Ovary (tissue), 9 donors: Measurements from ENCODE around the gene SLC6A4. TPM values are rescaled to one million over a fixed set of nuclear protein-coding genes. Genes with fewer than 3 reads are reported as not detected.

Source experiments
- DNase-seq, 5 donors: peaks; one replicate each; pipeline ENCODE4 v3.0.0-alpha.2; 2019 to 2020
- H3K27ac ChIP-seq, 2 donors: fragments of 200-600 bp; one replicate each; pipeline versions ENCODE4 v1.5.1 to v1.8.0; 2019 to 2022
- H3K27me3 ChIP-seq: fragments of 200-600 bp; one replicate; pipeline ENCODE4 v1.8.0; 2022
- H3K36me3 ChIP-seq: fragments of 200-600 bp; sonication (generic); one replicate; pipeline ENCODE4 v1.5.1; 2019
- H3K4me1 ChIP-seq: one replicate; pipeline ENCODE4 v1.8.1; 2013; ENCODE audit warnings: mild to moderate bottlenecking, moderate library complexity; ENCODE audit not compliant: insufficient read depth
- H3K4me3 ChIP-seq: fragments of 200-600 bp; sonication (generic); one replicate; pipeline ENCODE4 v1.5.1; 2017
- H3K9me3 ChIP-seq, 2 donors: fragments of 200-600 bp in 1 of 2; sonication (generic) in 1 of 2; one replicate each; pipeline versions ENCODE4 v1.5.1 to v1.8.1; 2013 to 2019; ENCODE audit warnings: mild to moderate bottlenecking in 1 of 2, moderate library complexity in 1 of 2
- EP300 ChIP-seq: sonication (generic); formaldehyde crosslinking; IDR thresholded peaks from one replicate; pipeline ENCODE4 v1.6.1; 2017; ENCODE audit warnings: antibody characterized with exemption
- POLR2A ChIP-seq: fragments of 450-650 bp; IDR thresholded peaks from one replicate; pipeline ENCODE4 v1.6.1; 2017; ENCODE audit warnings: antibody characterized with exemption, mild to moderate bottlenecking, moderate library complexity
- WGBS, 3 donors: extraction: QIAGEN DNeasy Blood & Tissue Kit in 1 of 3; methylation state at CpG; one replicate each; pipeline versions ENCODE4 v1.1.5 to v1.1.7; 2013 to 2017; 5-methylcytosine and 5-hydroxymethylcytosine counted together
- intact Hi-C, 4 donors: fragments of 100-400 bp; cut with DNase I; formaldehyde crosslinking; loops; one replicate each; pipeline versions ENCODE4 v1.11.0 to v1.15.1; 2022 to 2023
- polyA plus RNA-seq, 2 donors: library from polyadenylated mRNA; stranded (reverse); fragments of 200-250 nt in 1 of 2; fragments of 350-450 nt in 1 of 2; fragmentation: Illumina TruSeq in 1 of 2; extraction: RNeasy Lipid Tissue Mini Kit (QIAGEN cat#74804) in 1 of 2; gene quantifications; one replicate each; pipeline ENCODE4 v1.2.3, GENCODE V29; 2013 to 2014
- total RNA-seq, 7 donors: library from RNA; depleted of rRNA in 2 of 7; stranded (reverse); fragments of >200 nt in 2 of 7; fragmentation: NEBNext Ultra II Directional in 3 of 7; extraction: Animal tissue kit (Norgen Biotek cat#: 25700) in 3 of 7; gene quantifications; one replicate each; pipeline versions ENCODE4 v1.1.0 to v1.2.4, GENCODE V29; 2016 to 2023
- TF ChIP-seq, protein P1 (sequence below), 3 donors: fragments of 450-650 bp in 2 of 3; fragments of 200-600 bp in 1 of 3; IDR thresholded peaks; one replicate each; pipeline versions ENCODE4 v1.5.1 to v1.8.0; 2016 to 2022; ENCODE audit warnings: antibody characterized with exemption in 3 of 3, mild to moderate bottlenecking in 1 of 3
- donor health status: DM: no; HTN: no; CAD: no; lungs with moderate emphysema.
- donor health status: DM: no; HTN: no; CAD: no.
- donor health status: Bipolar disorder and iron deficiency.
- donor health status: DM: yes; HTN: yes; CAD: no.
- donor health status: DM: no; HTN: no; CAD: no.
- donor health status: DM: yes; HTN: yes; CAD: no.

SLC6A4 gene
- total and polyA plus RNA-seq, 9 donors: 0.05 to 8.3 (median 0.87) TPM; not detected in 4

DNA sequence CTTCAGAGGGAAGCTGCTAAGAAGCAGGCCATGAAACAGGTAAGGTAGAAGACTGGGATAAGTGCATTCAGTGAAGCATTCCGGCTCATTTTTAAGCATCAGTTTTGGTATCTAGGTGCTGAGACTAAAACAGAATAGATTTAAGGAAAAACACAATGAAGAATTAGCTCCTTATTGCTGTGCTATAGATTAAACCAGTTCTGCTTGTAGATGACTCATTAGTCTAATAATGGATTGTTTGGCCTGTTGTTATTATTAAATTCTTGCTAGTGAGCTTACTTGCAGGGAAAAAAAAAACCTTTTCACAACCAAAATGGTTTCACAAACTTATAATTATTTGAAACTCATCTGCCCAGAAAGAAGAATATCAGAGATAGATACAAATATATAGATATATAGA is 62.9 kb downstream of the SLC6A4 start:
- Histone ChIP-seq H3K27ac (no peak overlapping the region), H3K4me3 (no peak overlapping the region), H3K9me3 (no peaks in the 10 kb centered on the region), H3K36me3 (no peaks in the 10 kb centered on the region), H3K27me3 (no peaks in the 10 kb centered on the region), H3K4me1 (no peaks in the 10 kb centered on the region)
- TF ChIP-seq POLR2A (no peak), EP300 (no peak)
- TF ChIP-seq, protein P1, sequence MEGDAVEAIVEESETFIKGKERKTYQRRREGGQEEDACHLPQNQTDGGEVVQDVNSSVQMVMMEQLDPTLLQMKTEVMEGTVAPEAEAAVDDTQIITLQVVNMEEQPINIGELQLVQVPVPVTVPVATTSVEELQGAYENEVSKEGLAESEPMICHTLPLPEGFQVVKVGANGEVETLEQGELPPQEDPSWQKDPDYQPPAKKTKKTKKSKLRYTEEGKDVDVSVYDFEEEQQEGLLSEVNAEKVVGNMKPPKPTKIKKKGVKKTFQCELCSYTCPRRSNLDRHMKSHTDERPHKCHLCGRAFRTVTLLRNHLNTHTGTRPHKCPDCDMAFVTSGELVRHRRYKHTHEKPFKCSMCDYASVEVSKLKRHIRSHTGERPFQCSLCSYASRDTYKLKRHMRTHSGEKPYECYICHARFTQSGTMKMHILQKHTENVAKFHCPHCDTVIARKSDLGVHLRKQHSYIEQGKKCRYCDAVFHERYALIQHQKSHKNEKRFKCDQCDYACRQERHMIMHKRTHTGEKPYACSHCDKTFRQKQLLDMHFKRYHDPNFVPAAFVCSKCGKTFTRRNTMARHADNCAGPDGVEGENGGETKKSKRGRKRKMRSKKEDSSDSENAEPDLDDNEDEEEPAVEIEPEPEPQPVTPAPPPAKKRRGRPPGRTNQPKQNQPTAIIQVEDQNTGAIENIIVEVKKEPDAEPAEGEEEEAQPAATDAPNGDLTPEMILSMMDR (IDR thresholded peaks at IDR 0.05): no peak
- no peak for DNase-seq
- WGBS, 3 donors: 93 to 100% (median 94%) methylated on average over 1 of the region's 1 CpG
- intact Hi-C loops: no loop called here

DNA sequence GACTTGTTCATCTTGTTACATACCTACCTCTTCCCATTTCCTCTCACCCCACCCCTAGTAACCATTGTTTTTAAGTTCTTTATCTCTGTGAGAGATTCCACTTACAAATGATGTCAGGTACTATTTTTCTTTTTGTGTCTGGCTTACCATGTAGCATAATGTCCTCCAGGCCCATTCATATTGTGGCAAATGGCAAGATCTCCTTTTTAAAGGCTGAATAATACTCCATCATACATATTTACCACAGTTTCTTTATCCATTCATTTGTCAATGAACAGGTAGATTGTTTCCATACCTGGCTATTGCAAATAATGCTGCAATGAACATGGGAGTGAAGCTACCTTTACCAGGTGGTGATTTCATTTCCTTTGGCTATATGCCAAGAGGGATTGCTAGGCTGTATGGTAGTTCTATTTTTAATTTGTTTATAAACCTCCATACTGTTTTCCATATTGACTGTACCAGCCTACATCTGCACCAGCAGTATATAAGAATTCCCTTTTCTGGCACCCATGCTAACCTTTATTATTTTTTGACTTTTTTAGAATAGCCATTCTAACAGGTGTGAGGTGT is 65.0 kb downstream of the SLC6A4 start:
- no peak for DNase-seq
- H3K27me3 ChIP-seq: no peaks in the 10 kb centered on the region
- H3K4me3 ChIP-seq: no peak overlapping the region
- no peak overlapping the region for H3K27ac ChIP-seq
- H3K36me3 ChIP-seq: no peaks in the 10 kb centered on the region
- no peaks in the 10 kb centered on the region for H3K9me3 ChIP-seq
- TF ChIP-seq, protein P1 (IDR thresholded peaks at IDR 0.05): no peak
- no peak for TF ChIP-seq POLR2A
- TF ChIP-seq EP300: no peak
- no peaks in the 10 kb centered on the region for H3K4me1 ChIP-seq
- intact Hi-C loops: no loop called here

DNA sequence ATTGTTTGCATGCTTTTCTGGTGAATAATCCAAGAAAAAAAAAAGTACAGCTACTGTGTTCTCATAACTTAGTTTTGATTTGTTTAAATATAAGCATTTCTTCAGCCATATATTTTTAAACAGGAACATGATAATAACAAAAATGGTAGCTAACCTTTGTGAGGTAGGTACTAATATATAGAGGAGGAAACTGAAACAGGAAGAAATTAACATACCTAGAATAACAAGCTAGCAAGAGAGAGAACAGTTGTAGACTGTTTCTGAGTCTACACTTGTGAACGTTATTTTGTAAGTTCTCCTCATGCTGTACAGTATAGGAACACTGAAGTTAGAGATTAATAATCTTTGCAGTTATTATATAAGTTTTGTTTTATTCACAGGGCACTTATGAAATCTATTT is 69.5 kb downstream of the SLC6A4 start:
- 57 to 69% (median 65%) methylated on average over 1 of the region's 1 CpG for WGBS, 3 donors
- intact Hi-C loops: no loop called here
- Histone ChIP-seq H3K9me3 (no peaks in the 10 kb centered on the region), H3K4me3 (no peak overlapping the region), H3K27ac (no peak overlapping the region), H3K4me1 (peaks cover 2% of the 10 kb centered on the region), H3K27me3 (no peaks in the 10 kb centered on the region), H3K36me3 (no peaks in the 10 kb centered on the region)
- no peak for DNase-seq
- TF ChIP-seq, protein P1 (IDR thresholded peaks at IDR 0.05): no peak
- TF ChIP-seq POLR2A (no peak), EP300 (no peak)

DNA sequence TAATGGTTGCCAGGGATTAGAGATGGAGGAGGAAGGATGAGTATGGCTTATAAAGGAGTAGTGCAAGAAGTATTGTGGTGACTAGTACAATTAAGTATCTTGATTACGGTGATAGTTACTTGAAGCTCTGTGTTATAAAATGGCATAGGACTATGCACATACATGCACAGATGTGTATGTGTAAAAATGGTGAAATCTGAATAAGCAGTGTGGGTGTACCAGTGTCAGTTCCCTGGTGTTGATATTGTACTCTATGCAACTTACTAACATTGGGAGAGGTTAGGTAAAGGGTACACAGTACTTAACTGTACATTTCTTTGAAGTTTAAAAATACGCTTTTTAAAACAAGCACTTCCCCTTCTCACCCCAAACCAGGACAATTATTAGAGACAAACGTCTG is 70.3 kb downstream of the SLC6A4 start:
- WGBS, 3 donors: 62 to 68% (median 64%) methylated on average over 3 of the region's 3 CpGs
- H3K4me1 ChIP-seq: peaks cover 2% of the 10 kb centered on the region
- intact Hi-C loops: no loop called here
- H3K27me3 ChIP-seq: no peaks in the 10 kb centered on the region
- H3K27ac ChIP-seq: no peak overlapping the region
- no peak for TF ChIP-seq EP300
- TF ChIP-seq, protein P1 (IDR thresholded peaks at IDR 0.05): no peak
- no peak for TF ChIP-seq POLR2A
- H3K4me3 ChIP-seq: no peak overlapping the region
- no peak for DNase-seq
- H3K9me3 ChIP-seq: no peaks in the 10 kb centered on the region
- no peaks in the 10 kb centered on the region for H3K36me3 ChIP-seq
